Neural progenitor cell (in vitro differentiated cells): ENCODE results near the gene PRSS38. TPM values are rescaled to one million over a fixed set of nuclear protein-coding genes. Genes with fewer than 3 reads are reported as not detected.

Source experiments
- DNase-seq: peaks from one replicate; pipeline ENCODE4 v3.0.0-alpha.2; 2016; ENCODE audit warnings: low spot score
- H2AFZ ChIP-seq: fragments of 200-600 bp; sonication (generic); replicated peaks from 2 replicates; pipeline ENCODE4 v1.6.1; 2016; ENCODE audit warnings: antibody characterized with exemption
- H3F3A ChIP-seq: fragments of 200-600 bp; sonication (generic); 2 replicates; pipeline ENCODE4 v1.6.1; 2016; ENCODE audit warnings: antibody characterized with exemption, low read depth
- H3K27ac ChIP-seq: fragments of 200-600 bp; sonication (generic); 2 replicates; pipeline ENCODE4 v1.5.1; 2016; ENCODE audit warnings: mild to moderate bottlenecking
- H3K27me3 ChIP-seq: fragments of 200-600 bp; sonication (generic); 2 replicates; pipeline ENCODE4 v1.6.1; 2016; ENCODE audit warnings: mild to moderate bottlenecking, moderate library complexity
- H3K36me3 ChIP-seq: fragments of 200-600 bp; sonication (generic); 2 replicates; pipeline ENCODE4 v1.5.1; 2016
- H3K4me1 ChIP-seq: fragments of 200-600 bp; sonication (generic); 2 replicates; pipeline ENCODE4 v1.6.1; 2016; ENCODE audit warnings: mixed run types
- H3K4me2 ChIP-seq: fragments of 200-600 bp; sonication (generic); 2 replicates; pipeline ENCODE4 v1.6.1; 2016
- H3K4me3 ChIP-seq: fragments of 200-600 bp; sonication (generic); 2 replicates; pipeline ENCODE4 v1.5.1; 2016
- H3K79me2 ChIP-seq: fragments of 200-600 bp; sonication (generic); 2 replicates; pipeline ENCODE4 v1.6.1; 2016; ENCODE audit warnings: low read depth
- H3K9ac ChIP-seq: fragments of 200-600 bp; sonication (generic); 2 replicates; pipeline ENCODE4 v1.6.1; 2016
- H3K9me3 ChIP-seq: fragments of 200-600 bp; sonication (generic); 2 replicates; pipeline ENCODE4 v1.5.1; 2016; ENCODE audit warnings: low read depth
- H4K20me1 ChIP-seq: fragments of 200-600 bp; sonication (generic); 2 replicates; pipeline ENCODE4 v1.6.1; 2016; ENCODE audit warnings: low read depth
- H3K27ac Mint-ChIP-seq: 3 replicates; pipeline ENCODE4 v1.8.0; 2021; ENCODE audit warnings: mixed read lengths
- H3K27me3 Mint-ChIP-seq: 2 replicates; pipeline ENCODE4 v1.8.0; 2022; ENCODE audit warnings: low read depth, mild to moderate bottlenecking, inconsistent platforms, moderate library complexity, mixed read lengths; ENCODE audit not compliant: insufficient read depth
- H3K36me3 Mint-ChIP-seq: 3 replicates; pipeline ENCODE4 v1.8.0; 2021; ENCODE audit warnings: mixed read lengths
- H3K4me1 Mint-ChIP-seq: 3 replicates; pipeline ENCODE4 v1.8.0; 2021; ENCODE audit warnings: mixed read lengths
- H3K4me3 Mint-ChIP-seq: 3 replicates; pipeline ENCODE4 v1.8.0; 2021; ENCODE audit warnings: mild to moderate bottlenecking, moderate library complexity, mixed read lengths
- H3K9me3 Mint-ChIP-seq: 3 replicates; pipeline ENCODE4 v1.8.0; 2020; ENCODE audit warnings: mixed read lengths
- CTCF ChIP-seq: fragments of 200-600 bp; sonication (generic); IDR thresholded peaks from 2 replicates; pipeline ENCODE4 v1.5.1; 2017; ENCODE audit warnings: antibody characterized with exemption, mild to moderate bottlenecking
- EZH2 ChIP-seq: fragments of 200-600 bp; sonication (generic); IDR thresholded peaks from 2 replicates; pipeline ENCODE4 v1.6.1; 2017; ENCODE audit warnings: antibody characterized with exemption, mild to moderate bottlenecking, moderate library complexity
- EZH2phosphoT487 ChIP-seq: fragments of 200-600 bp; sonication (generic); IDR thresholded peaks from 2 replicates; pipeline ENCODE4 v1.6.1; 2017; ENCODE audit warnings: antibody characterized with exemption
- total RNA-seq: library from RNA; depleted of rRNA; stranded (reverse); fragments of >200 nt; gene quantifications from 2 replicates; pipeline ENCODE4 v1.2.3, GENCODE V29; 2015; ENCODE audit warnings: low replicate concordance

The PRSS38 gene
- total RNA-seq, 1 donor from 2014 or later: not detected

- Mint-ChIP-seq H3K4me1 (peaks cover 19% of the 10 kb centered on the region), H3K36me3 (no peaks in the 10 kb centered on the region), H3K9me3 (no peaks in the 10 kb centered on the region), H3K4me3 (peak overlapping the region; percentile 83), H3K27ac (no peak overlapping the region), H3K27me3 (peaks cover 28% of the 10 kb centered on the region)
- H3K4me2 ChIP-seq: peak overlapping the region; percentile 100
- peaks cover 41% of the 10 kb centered on the region for H3K27me3 ChIP-seq
- peak; percentile 52 for DNase-seq
- H3K27ac ChIP-seq: no peak overlapping the region
- H3K9me3 ChIP-seq: no peaks in the 10 kb centered on the region
- no peak for TF ChIP-seq CTCF
- no peak for TF ChIP-seq EZH2phosphoT487
- TF ChIP-seq EZH2: no peak
- peak overlapping the region; percentile 75 for H3K4me3 ChIP-seq
- no peaks in the 10 kb centered on the region for H3K36me3 ChIP-seq
- peaks cover 12% of the 10 kb centered on the region for H3K4me1 ChIP-seq
- no peak overlapping the region for H3K9ac ChIP-seq
- peaks cover 16% of the 10 kb centered on the region for H3F3A ChIP-seq
- no peaks in the 10 kb centered on the region for H3K79me2 ChIP-seq
- H2AFZ ChIP-seq: no peak overlapping the region
- peaks cover 4% of the 10 kb centered on the region for H4K20me1 ChIP-seq
These were observed 26.1 kb upstream of the PRSS38 start for GRCh38 chr1:227789084-227790033.

- no peak overlapping the region for H3K27ac ChIP-seq
- Mint-ChIP-seq H3K27me3 (peaks cover 26% of the 10 kb centered on the region), H3K9me3 (no peaks in the 10 kb centered on the region), H3K27ac (no peak overlapping the region), H3K36me3 (no peaks in the 10 kb centered on the region), H3K4me1 (peaks cover 19% of the 10 kb centered on the region), H3K4me3 (no peak overlapping the region)
- peaks cover 41% of the 10 kb centered on the region for H3K27me3 ChIP-seq
- peaks cover 16% of the 10 kb centered on the region for H3F3A ChIP-seq
- H3K79me2 ChIP-seq: no peaks in the 10 kb centered on the region
- H3K36me3 ChIP-seq: no peaks in the 10 kb centered on the region
- no peak overlapping the region for H3K9ac ChIP-seq
- TF ChIP-seq CTCF: no peak
- no peak for TF ChIP-seq EZH2phosphoT487
- TF ChIP-seq EZH2: no peak
- peaks cover 18% of the 10 kb centered on the region for H3K4me1 ChIP-seq
- no peak overlapping the region for H3K4me2 ChIP-seq
- no peaks in the 10 kb centered on the region for H3K9me3 ChIP-seq
- DNase-seq: no peak
- H4K20me1 ChIP-seq: peaks cover 4% of the 10 kb centered on the region
- no peak overlapping the region for H2AFZ ChIP-seq
- H3K4me3 ChIP-seq: no peak overlapping the region
These were observed 25.5 kb upstream of the PRSS38 start for GRCh38 chr1:227790034-227790400.

DNA sequence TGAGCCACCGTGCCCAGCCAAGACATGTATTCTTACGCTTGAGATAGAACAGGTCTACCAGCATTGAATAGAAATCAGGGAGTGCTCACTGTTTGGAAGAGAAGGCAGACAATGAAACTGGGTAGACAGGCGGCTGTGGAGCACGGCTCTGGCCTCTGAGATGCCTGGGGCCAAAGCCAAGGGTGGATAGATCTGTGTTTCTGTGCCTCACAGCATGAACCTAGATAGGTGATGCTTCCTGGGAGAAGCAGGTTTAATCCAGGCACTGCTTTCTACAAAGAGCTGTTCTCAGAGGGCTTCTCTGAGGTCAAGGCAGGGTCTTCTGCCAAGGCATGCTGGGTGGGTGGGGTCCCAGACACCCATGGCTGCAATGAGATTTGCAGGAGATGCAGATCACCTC, 24.6 kb upstream of the PRSS38 start:
- H3F3A ChIP-seq: peaks cover 16% of the 10 kb centered on the region
- H3K9ac ChIP-seq: no peak overlapping the region
- H3K27ac ChIP-seq: no peak overlapping the region
- peaks cover 37% of the 10 kb centered on the region for H3K27me3 ChIP-seq
- H3K4me2 ChIP-seq: no peak overlapping the region
- no peak for DNase-seq
- no peaks in the 10 kb centered on the region for H3K9me3 ChIP-seq
- peaks cover 25% of the 10 kb centered on the region for H3K27me3 Mint-ChIP-seq
- peaks cover 19% of the 10 kb centered on the region for H3K4me1 Mint-ChIP-seq
- no peak overlapping the region for H2AFZ ChIP-seq
- H3K4me1 ChIP-seq: peaks cover 18% of the 10 kb centered on the region
- H3K36me3 Mint-ChIP-seq: no peaks in the 10 kb centered on the region
- H3K4me3 ChIP-seq: no peak overlapping the region
- no peaks in the 10 kb centered on the region for H3K9me3 Mint-ChIP-seq
- peak overlapping the region; percentile 25 for H3K4me3 Mint-ChIP-seq
- no peaks in the 10 kb centered on the region for H3K79me2 ChIP-seq
- H4K20me1 ChIP-seq: peaks cover 4% of the 10 kb centered on the region
- H3K36me3 ChIP-seq: no peaks in the 10 kb centered on the region
- H3K27ac Mint-ChIP-seq: no peak overlapping the region
- TF ChIP-seq CTCF (no peak), EZH2 (no peak), EZH2phosphoT487 (no peak)
